SH-SY5Y (cell line): ENCODE results near the gene SOX30.

ENCODE experiments used
- GATA2 ChIP-seq: IDR thresholded peaks from 2 replicates; pipeline ENCODE4 v1.6.1; 2011; ENCODE audit warnings: mild to moderate bottlenecking, low read depth, low read length
- GATA3 ChIP-seq: IDR thresholded peaks from 2 replicates; pipeline ENCODE4 v1.6.1; 2011; ENCODE audit warnings: low read depth, mild to moderate bottlenecking, low read length, moderate library complexity

SOX30 gene

GRCh38 chr5:157652377-157652692 lies at the start of gene SOX30:
TSS of gene SOX30 (minus strand) at chr5:157652438. CDS start at chr5:157652078, 360 bp downstream.
- no peak for TF ChIP-seq GATA3

GRCh38 chr5:157690690-157691433 lies 38.6 kb upstream of the SOX30 start:
- TF ChIP-seq GATA2: no peak

GRCh38 chr5:157689942-157690689 lies 37.9 kb upstream of the SOX30 start:
- no peak for TF ChIP-seq GATA3
- no peak for TF ChIP-seq GATA2

GRCh38 chr5:157687198-157687554 lies 34.9 kb upstream of the SOX30 start:
- TF ChIP-seq GATA2: no peak
- no peak for TF ChIP-seq GATA3

- 0 out of 2 replicates have a peak, but pooled peaks have one; percentile 21 for TF ChIP-seq GATA2
- no peak for TF ChIP-seq GATA3
Observed at GRCh38 chr5:157682257-157682656, 30.0 kb upstream of the SOX30 start.

- TF ChIP-seq GATA3: no peak
- TF ChIP-seq GATA2: no peak
Observed at GRCh38 chr5:157681048-157681447, 28.8 kb upstream of the SOX30 start.

- TF ChIP-seq GATA2 (no peak), GATA3 (no peak)
Observed at GRCh38 chr5:157680239-157680638, 28.0 kb upstream of the SOX30 start.

- TF ChIP-seq GATA2 (no peak), GATA3 (no peak)
Observed at GRCh38 chr5:157679801-157680200, 27.6 kb upstream of the SOX30 start.

- no peak for TF ChIP-seq GATA3
- no peak for TF ChIP-seq GATA2
Observed at GRCh38 chr5:157677931-157678330, 25.7 kb upstream of the SOX30 start.

GRCh38 chr5:157672976-157673375 lies 20.7 kb upstream of the SOX30 start:
- TF ChIP-seq GATA3: no peak
- no peak for TF ChIP-seq GATA2

GRCh38 chr5:157671592-157672330 lies 19.5 kb upstream of the SOX30 start:
- TF ChIP-seq GATA3 (no peak), GATA2 (no peak)

- no peak for TF ChIP-seq GATA2
- TF ChIP-seq GATA3: no peak
Observed at GRCh38 chr5:157670662-157671591, 18.7 kb upstream of the SOX30 start, which contains the start of gene C5orf52. TSS of gene C5orf52 (plus strand) at chr5:157671533. CDS start at chr5:157671615, 82 bp downstream.

- no peak for TF ChIP-seq GATA3
- no peak for TF ChIP-seq GATA2
Observed at GRCh38 chr5:157669701-157670097, 17.5 kb upstream of the SOX30 start.

- TF ChIP-seq GATA3 (no peak), GATA2 (no peak)
Observed at GRCh38 chr5:157668356-157668755, 16.1 kb upstream of the SOX30 start.
